ENCODE measurements around the gene LMO7.

- TF ChIP-seq FOXK1 (CRISPR knock-in tag; IDR thresholded peaks at IDR 0.05), result no peak
- TF ChIP-seq NR2C2 (CRISPR knock-in tag; IDR thresholded peaks at IDR 0.05), result no peak
- TF ChIP-seq CTCF (IDR thresholded peaks at IDR 0.05), result no peak
- no peak for TF ChIP-seq ZBTB21 (CRISPR knock-in tag; IDR thresholded peaks at IDR 0.05; ENCODE audit: borderline replicate concordance)
- TF ChIP-seq NR3C1 (CRISPR knock-in tag; conservative IDR thresholded peaks at IDR 0.05; ENCODE audit: low read depth), result no peak
- TF ChIP-seq GABPB1 (CRISPR knock-in tag; IDR thresholded peaks at IDR 0.05), result no peak
Measured at GRCh38 chr13:75715601-75716523, 79.7 kb downstream of the LMO7 start.

All from WTC11 (cell line).